Measurements from ENCODE around the gene FBXL17.

The FBXL17 gene

GRCh38 chr5:107853696-107854095 is 528.2 kb downstream of the FBXL17 start:
- TF ChIP-seq CTCF (IDR thresholded peaks at IDR 0.05; ENCODE audit: borderline replicate concordance, control extremely low read depth, extremely low read depth, insufficient read depth, missing control alignments): no peak
- in situ Hi-C loops (cut with MboI; ENCODE audit: low sequenced_read_pairs, unreplicated experiment): no loop called here
- no peak for DNase-seq (ENCODE audit: low spot score)

- TF ChIP-seq CTCF (IDR thresholded peaks at IDR 0.05; ENCODE audit: borderline replicate concordance, control extremely low read depth, extremely low read depth, insufficient read depth, missing control alignments): no peak
- DNase-seq (ENCODE audit: low spot score): no peak
- in situ Hi-C loops (cut with MboI; ENCODE audit: low sequenced_read_pairs, unreplicated experiment): no loop called here
These were observed 528.9 kb downstream of the FBXL17 start for GRCh38 chr5:107853031-107853430.

- in situ Hi-C loops (cut with MboI; ENCODE audit: low sequenced_read_pairs, unreplicated experiment): no loop called here
- no peak for TF ChIP-seq CTCF (IDR thresholded peaks at IDR 0.05; ENCODE audit: borderline replicate concordance, control extremely low read depth, extremely low read depth, insufficient read depth, missing control alignments)
- DNase-seq (ENCODE audit: low spot score): no peak
These were observed 532.8 kb downstream of the FBXL17 start for GRCh38 chr5:107849118-107849517.

- TF ChIP-seq CTCF (IDR thresholded peaks at IDR 0.05; ENCODE audit: borderline replicate concordance, control extremely low read depth, extremely low read depth, insufficient read depth, missing control alignments): no peak
- in situ Hi-C loops (cut with MboI; ENCODE audit: low sequenced_read_pairs, unreplicated experiment): no loop called here
- no peak for DNase-seq (ENCODE audit: low spot score)
These were observed 541.3 kb downstream of the FBXL17 start for GRCh38 chr5:107840592-107840991.

GRCh38 chr5:107840161-107840560 is 541.7 kb downstream of the FBXL17 start:
- DNase-seq (ENCODE audit: low spot score): no peak
- in situ Hi-C loops (cut with MboI; ENCODE audit: low sequenced_read_pairs, unreplicated experiment): no loop called here
- TF ChIP-seq CTCF (IDR thresholded peaks at IDR 0.05; ENCODE audit: borderline replicate concordance, control extremely low read depth, extremely low read depth, insufficient read depth, missing control alignments): no peak

GRCh38 chr5:107835096-107835495 is 546.8 kb downstream of the FBXL17 start:
- no peak for TF ChIP-seq CTCF (IDR thresholded peaks at IDR 0.05; ENCODE audit: borderline replicate concordance, control extremely low read depth, extremely low read depth, insufficient read depth, missing control alignments)
- no peak for DNase-seq (ENCODE audit: low spot score)
- in situ Hi-C loops (cut with MboI; ENCODE audit: low sequenced_read_pairs, unreplicated experiment): no loop called here

GRCh38 chr5:107832746-107833145 is 549.2 kb downstream of the FBXL17 start:
- DNase-seq (ENCODE audit: low spot score): no peak
- no peak for TF ChIP-seq CTCF (IDR thresholded peaks at IDR 0.05; ENCODE audit: borderline replicate concordance, control extremely low read depth, extremely low read depth, insufficient read depth, missing control alignments)
- in situ Hi-C loops (cut with MboI; ENCODE audit: low sequenced_read_pairs, unreplicated experiment): no loop called here

Data from GM13976 (cell line).